GM12878 (cell line): ENCODE measurements around the gene RANBP17. TPM values are rescaled to one million over a fixed set of nuclear protein-coding genes. Genes with fewer than 3 reads are reported as not detected.

Source experiments
- ATAC-seq: fragments of 200-7000 bp; cut with Tn5 transposase; 3 replicates; pipeline ENCODE4 v1.9.1; 2020; ENCODE audit warnings: mild to moderate bottlenecking, moderate library complexity
- BruUV-seq: library from RNA; stranded (reverse); fragments of 400-500 nt; replicated peaks from 2 replicates; lab custom pipeline; 2021; lab: Mats Ljungman, UMichigan
- CTCF ChIA-PET: fragments of 300-600 bp; sonication (Branson Sonifier 250); formaldehyde crosslinking; extraction: SDS; loops from one replicate; lab custom pipeline; 2021; ENCODE audit warnings: inconsistent platforms; lab: Yijun Ruan, JAX
- POLR2A ChIA-PET: fragments of 350-600 bp; formaldehyde crosslinking; extraction: SDS; loops from one replicate; lab custom pipeline; 2021; ENCODE audit warnings: inconsistent platforms; lab: Charles Lee
- RAD21 ChIA-PET: fragments of 300-600 bp; sonication (Branson Sonifier 250); formaldehyde crosslinking; loops from one replicate; lab custom pipeline; 2023; ENCODE audit warnings: antibody characterized with exemption; ENCODE audit not compliant: unreplicated experiment; lab: Charles Lee
- SMC1A ChIA-PET: fragments of 300-600 bp; sonication (Branson Sonifier 250); formaldehyde crosslinking; loops from one replicate; lab custom pipeline; 2023; ENCODE audit not compliant: unreplicated experiment, uncharacterized antibody; lab: Charles Lee
- DNase-seq: peaks from one replicate; pipeline ENCODE4 v3.0.0-alpha.2; 2011; ENCODE audit warnings: low read depth, low spot score
- FAIRE-seq: peaks from 3 replicates; lab custom pipeline; 2011; peaks lifted over from hg19 to GRCh38; lab: Jason Lieb, UNC
- H2AFZ ChIP-seq: 2 replicates; pipeline ENCODE4 v1.6.0; 2011; ENCODE audit warnings: low read depth, low read length, control low read depth; ENCODE audit not compliant: control insufficient read depth
- H3K27ac ChIP-seq: 2 replicates; pipeline ENCODE4 v1.5.1; 2011; ENCODE audit warnings: control low read depth; ENCODE audit not compliant: control insufficient read depth, insufficient read depth
- H3K27me3 ChIP-seq, 2 experiments: replicated peaks in 1 of 2; 2 replicates each; pipeline versions ENCODE4 v1.6.0 to v1.6.1; 2011; ENCODE audit warnings: low read length in 1 of 2; ENCODE audit not compliant: control insufficient read depth in 2 of 2, insufficient read depth in 2 of 2
- H3K36me3 ChIP-seq, 2 experiments: 2 replicates each; pipeline ENCODE4 v1.5.1; 2011; ENCODE audit warnings: low read length in 1 of 2; ENCODE audit not compliant: control insufficient read depth in 2 of 2, insufficient read depth in 2 of 2
- H3K4me1 ChIP-seq: 2 replicates; pipeline ENCODE4 v1.6.1; 2011; ENCODE audit warnings: mild to moderate bottlenecking, low read length, moderate library complexity, mixed read lengths; ENCODE audit not compliant: control insufficient read depth, insufficient read depth
- H3K4me2 ChIP-seq: 2 replicates; pipeline ENCODE4 v1.6.0; 2011; ENCODE audit warnings: control low read depth; ENCODE audit not compliant: control insufficient read depth, insufficient read depth
- H3K4me3 ChIP-seq: fragments of 200-600 bp; sonication (generic); 2 replicates; pipeline ENCODE4 v1.5.1; 2016
- H3K79me2 ChIP-seq: 2 replicates; pipeline ENCODE4 v1.6.0; 2011; ENCODE audit warnings: low read length; ENCODE audit not compliant: control insufficient read depth, insufficient read depth
- H3K9ac ChIP-seq: 2 replicates; pipeline ENCODE4 v1.8.0; 2011; ENCODE audit warnings: low read length, control low read depth, mixed read lengths; ENCODE audit not compliant: control insufficient read depth, insufficient read depth
- H3K9me3 ChIP-seq: replicated peaks from 3 replicates; pipeline ENCODE4 v1.5.1; 2011; ENCODE audit warnings: mild to moderate bottlenecking, low read length; ENCODE audit not compliant: control insufficient read depth, insufficient read depth
- H4K20me1 ChIP-seq: 2 replicates; pipeline ENCODE4 v1.6.0; 2011; ENCODE audit not compliant: control insufficient read depth, insufficient read depth
- CEBPB ChIP-seq, 2 experiments: fragments of 150-350 bp in 1 of 2; IDR thresholded peaks; 2 replicates each; pipeline ENCODE4 v1.6.1; 2012 to 2014; ENCODE audit warnings: low read depth in 2 of 2, low read length in 2 of 2, borderline replicate concordance in 1 of 2, inconsistent platforms in 1 of 2
- CREM ChIP-seq: IDR thresholded peaks from 2 replicates; pipeline ENCODE4 v1.6.1; 2014; ENCODE audit warnings: antibody characterized with exemption, low read depth
- CTCF ChIP-seq, 3 experiments: IDR thresholded peaks in 2 of 3; conservative IDR thresholded peaks in 1 of 3; 2 replicates each; pipeline ENCODE4 v1.5.1; 2011; ENCODE audit warnings: low read depth in 3 of 3, low read length in 3 of 3, mild to moderate bottlenecking in 3 of 3, control low read depth in 2 of 3, moderate library complexity in 2 of 3, inconsistent platforms in 1 of 3, mixed read lengths in 1 of 3; ENCODE audit not compliant: control insufficient read depth in 2 of 3, insufficient read depth in 1 of 3; ENCODE audit errors: extremely low read depth in 1 of 3
- FOXM1 ChIP-seq: IDR thresholded peaks from 2 replicates; pipeline ENCODE4 v1.6.1; 2012; ENCODE audit warnings: low read depth, mild to moderate bottlenecking, inconsistent platforms, low read length, moderate library complexity
- GATAD2B ChIP-seq: fragments of 450-650 bp; conservative IDR thresholded peaks from 2 replicates; pipeline ENCODE4 v1.6.1; 2017; ENCODE audit warnings: low read depth, mild to moderate bottlenecking, moderate library complexity
- MYB ChIP-seq: fragments of 150-350 bp; IDR thresholded peaks from 2 replicates; pipeline ENCODE4 v1.6.1; 2014; ENCODE audit warnings: mild to moderate bottlenecking, low read depth, low read length, borderline replicate concordance
- NR2F1 ChIP-seq: fragments of 450-650 bp; conservative IDR thresholded peaks from 2 replicates; pipeline ENCODE4 v1.6.1; 2017; ENCODE audit warnings: mild to moderate bottlenecking
- PKNOX1 ChIP-seq: fragments of 450-650 bp; IDR thresholded peaks from 2 replicates; pipeline ENCODE4 v1.6.1; 2016; ENCODE audit warnings: mild to moderate bottlenecking
- SMAD5 ChIP-seq: IDR thresholded peaks from 2 replicates; pipeline ENCODE4 v1.6.1; 2016; ENCODE audit warnings: antibody characterized with exemption, low read depth
- SMC3 ChIP-seq: IDR thresholded peaks from 2 replicates; pipeline ENCODE4 v1.6.1; 2011; ENCODE audit warnings: low read length, improper control_type of control experiment, borderline replicate concordance
- SP1 ChIP-seq: IDR thresholded peaks from one replicate; pipeline ENCODE4 v1.6.1; 2011; ENCODE audit warnings: low read depth, low read length
- YBX1 ChIP-seq: fragments of 450-650 bp; IDR thresholded peaks from 2 replicates; pipeline ENCODE4 v1.6.1; 2016; ENCODE audit warnings: antibody characterized with exemption
- ZNF274 ChIP-seq: IDR thresholded peaks from one replicate; pipeline ENCODE4 v1.8.0; 2011; ENCODE audit not compliant: insufficient read length, insufficient read depth
- ZNF687 ChIP-seq: fragments of 450-650 bp; IDR thresholded peaks from 2 replicates; pipeline ENCODE4 v1.6.1; 2017; ENCODE audit warnings: mild to moderate bottlenecking, moderate library complexity
- ZZZ3 ChIP-seq: IDR thresholded peaks from 2 replicates; pipeline ENCODE4 v1.6.1; 2011; ENCODE audit warnings: low read depth; ENCODE audit not compliant: control insufficient read depth, insufficient read length
- WGBS: methylation state at CpG from one replicate; pipeline ENCODE4 v1.1.6; 2016; ENCODE audit warnings: low lambda C conversion rate; ENCODE audit not compliant: insufficient replicate concordance, insufficient coverage; ENCODE audit errors: missing lambda C conversion rate; 5-methylcytosine and 5-hydroxymethylcytosine counted together
- in situ Hi-C: fragments of 300-500 bp; cut with MboI; formaldehyde crosslinking; loops from 9 replicates; pipeline ENCODE4 v1.14.3; 2018; ENCODE audit warnings: mixed read lengths
- intact Hi-C: fragments of 100-400 bp; cut with micrococcal nuclease; formaldehyde crosslinking; loops from one replicate; pipeline ENCODE4 v1.14.2; 2022; ENCODE audit not compliant: unreplicated experiment
- polyA plus RNA-seq, 11 experiments: library from polyadenylated mRNA; depleted of rRNA in 4 of 11; unstranded in 6 of 11; stranded (reverse) in 5 of 11; fragments of >200 nt; fragmentation: Nextera tagmentation in 4 of 11; fragmentation: Illumina TruSeq in 1 of 11; extraction: Ambion mirVana in 4 of 11; extraction: Trizol in 1 of 11; gene quantifications; 1 replicate in 1 of 11; 2 replicates in 10 of 11; pipeline versions ENCODE4 v1.2.1 to v1.2.3, GENCODE V29; 2011 to 2016; ENCODE audit warnings: inconsistent platforms in 2 of 11, missing spikeins in 2 of 11, low read depth in 1 of 11
- total RNA-seq, 4 experiments: library from RNA; depleted of rRNA in 3 of 4; stranded (reverse); fragments of >200 nt in 3 of 4; fragmentation: Illumina TruSeq in 1 of 4; extraction: Trizol in 1 of 4; gene quantifications; 2 replicates each; pipeline versions ENCODE4 v1.2.1 to v1.2.3, GENCODE V29; 2013 to 2021

Gene RANBP17
- total and polyA plus RNA-seq, 10 of the 15 experiments (the other 5 are each of a cell fraction or from before 2014, with no cell fraction given), result 0.10 TPM; not detected in 9

GRCh38 chr5:171205375-171205774, 343.6 kb downstream of the RANBP17 start (continued):
- TF ChIP-seq CREM (no peak), ZNF274 (no peak), CEBPB (IDR thresholded peaks at IDR 0.05; ENCODE audit: borderline replicate concordance in 1 of 2, low read depth in 2 of 2, low read length in 2 of 2) (no peak), YBX1 (no peak), GATAD2B (no peak), CTCF (IDR thresholded peaks at IDR 0.05 in 2 of 3, conservative IDR thresholded peaks at IDR 0.05 in 1 of 3; ENCODE audit: control insufficient read depth in 2 of 3, extremely low read depth in 1 of 3, insufficient read depth in 1 of 3, low read depth in 3 of 3, low read length in 3 of 3) (no peak)
- TF ChIP-seq, all 136 proteins: peak for 0

- BruUV-seq, result no TSS peak
- intact Hi-C loops, result loop anchor here (1.0 to 10.0 kb wide), 3 partner anchors 135 to 700 kb away; no protein-coding TSS in a partner anchor
- DNase-seq, result no peak
- no peaks in the 10 kb centered on the region for H3K4me1 ChIP-seq
- H3K36me3 ChIP-seq, result no peaks in the 10 kb centered on the region
- H4K20me1 ChIP-seq, result no peaks in the 10 kb centered on the region
- peak; percentile 47 for FAIRE-seq
- ATAC-seq, result peak; percentile 54
- CTCF ChIA-PET, result interaction anchor here (0.7 to 3.4 kb wide), 14 partner anchors 9 to 438 kb away, joined by 3 to 21 read pairs (median 4); no protein-coding TSS in a partner anchor
- in situ Hi-C loops, result no loop called here
- no peak overlapping the region for H3K4me2 ChIP-seq
- no peaks in the 10 kb centered on the region for H3K9me3 ChIP-seq
- RAD21 ChIA-PET, result interaction anchor here (1.0 to 1.4 kb wide), 3 partner anchors 128 to 135 kb away, joined by 3 to 7 read pairs (median 4); no protein-coding TSS in a partner anchor
- H2AFZ ChIP-seq, result no peak overlapping the region
- WGBS, result under 1% methylated on average over 6 of the region's 6 CpGs
- SMC1A ChIA-PET, result interaction anchor here (1.2 to 1.8 kb wide), 2 partner anchors 12 to 134 kb away, joined by 3 to 8 read pairs; no protein-coding TSS in a partner anchor
- H3K9ac ChIP-seq, result no peak overlapping the region
- no peaks in the 10 kb centered on the region for H3K27me3 ChIP-seq
- POLR2A ChIA-PET, result no interaction called here
- no peak overlapping the region for H3K27ac ChIP-seq
- no peaks in the 10 kb centered on the region for H3K79me2 ChIP-seq
- no peak overlapping the region for H3K4me3 ChIP-seq
- TF ChIP-seq SP1 (no peak), SMC3 (peak; percentile 39; the same call in 1 of the 2 replicates), MYB (no peak), ZZZ3 (no peak), PKNOX1 (no peak), NR2F1 (no peak), SMAD5 (no peak), ZNF687 (no peak), FOXM1 (no peak)
These were observed 345.5 kb downstream of the RANBP17 start for GRCh38 chr5:171207256-171207847.
